Bronchial epithelial cell (primary cell): ENCODE measurements around the gene ZSWIM1. TPM values are rescaled to one million over a fixed set of nuclear protein-coding genes. Genes with fewer than 3 reads are reported as not detected.

Experiments
- DNase-seq: peaks from one replicate; pipeline ENCODE4 v3.0.0-alpha.2; 2010; ENCODE audit warnings: low read depth
- FAIRE-seq: peaks from 2 replicates; lab custom pipeline; 2011; peaks lifted over from hg19 to GRCh38; lab: Jason Lieb, UNC
- H3K27me3 ChIP-seq: 2 replicates; pipeline ENCODE4 v1.5.1; 2011; ENCODE audit warnings: low read length; ENCODE audit not compliant: control insufficient read depth, insufficient read depth
- H3K36me3 ChIP-seq: 2 replicates; pipeline ENCODE4 v1.5.1; 2011; ENCODE audit warnings: low read length; ENCODE audit not compliant: control insufficient read depth, insufficient read depth
- H3K4me3 ChIP-seq: 2 replicates; pipeline ENCODE4 v1.5.1; 2011; ENCODE audit warnings: mild to moderate bottlenecking, low read depth, low read length, control low read depth
- CTCF ChIP-seq: IDR thresholded peaks from 2 replicates; pipeline ENCODE4 v1.5.1; 2011; ENCODE audit warnings: mild to moderate bottlenecking, moderate library complexity, low read length, control low read depth, inconsistent platforms; ENCODE audit not compliant: insufficient read depth, severe bottlenecking
- total RNA-seq: library from RNA; depleted of rRNA; stranded (reverse); fragments of >200 nt; gene quantifications from 2 replicates; pipeline ENCODE4 v1.2.1, GENCODE V29; 2014

Gene ZSWIM1
- total RNA-seq, 1 donor from 2014 or later = 1.3 TPM

- FAIRE-seq = no peak
- Histone ChIP-seq H3K36me3 (no peaks in the 10 kb centered on the region), H3K4me3 (no peak overlapping the region), H3K27me3 (no peaks in the 10 kb centered on the region)
- DNase-seq = no peak
- TF ChIP-seq CTCF = no peak
Measured at GRCh38 chr20:45917790-45918141, 36.7 kb downstream of the ZSWIM1 start.

DNA sequence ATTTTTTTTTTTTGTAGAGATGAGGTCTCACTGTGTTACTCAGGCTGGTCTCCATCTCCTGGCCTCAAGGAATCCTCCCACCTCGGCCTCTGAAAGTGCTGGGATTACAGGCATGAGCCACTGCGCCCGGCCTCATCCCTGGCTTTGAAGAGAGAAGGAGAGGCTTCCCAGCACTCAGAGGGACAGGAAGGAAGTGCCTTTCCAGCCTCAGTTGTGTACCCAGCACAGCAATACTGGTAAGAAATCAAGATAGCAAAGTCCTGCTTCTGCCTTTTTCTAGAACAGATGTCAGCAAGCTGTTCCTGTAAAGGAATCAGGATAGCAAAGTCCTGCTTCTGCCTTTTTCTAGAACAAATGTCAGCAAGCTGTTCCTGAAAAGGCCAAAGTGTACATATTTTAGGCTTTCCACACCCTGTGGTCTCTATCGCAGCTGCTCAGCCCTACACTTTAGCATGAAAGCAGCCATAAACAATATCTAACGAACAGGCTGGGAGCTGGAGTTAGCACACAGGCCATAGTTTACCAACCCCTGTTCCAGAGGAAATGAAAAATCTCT lies 37.2 kb downstream of the ZSWIM1 start:
- FAIRE-seq (no peak), DNase-seq (no peak)
- Histone ChIP-seq H3K27me3 (no peaks in the 10 kb centered on the region), H3K4me3 (no peak overlapping the region), H3K36me3 (no peaks in the 10 kb centered on the region)
- TF ChIP-seq CTCF = no peak

- Histone ChIP-seq H3K27me3 (no peaks in the 10 kb centered on the region), H3K4me3 (no peak overlapping the region), H3K36me3 (no peaks in the 10 kb centered on the region)
- TF ChIP-seq CTCF = no peak
- no peak for DNase-seq
- no peak for FAIRE-seq
Measured at GRCh38 chr20:45918779-45919537, 37.9 kb downstream of the ZSWIM1 start.

GRCh38 chr20:45919542-45920399 lies 38.7 kb downstream of the ZSWIM1 start:
- FAIRE-seq (no peak), DNase-seq (no peak)
- no peak for TF ChIP-seq CTCF
- H3K36me3 ChIP-seq = no peaks in the 10 kb centered on the region
- H3K27me3 ChIP-seq = no peaks in the 10 kb centered on the region
- no peak overlapping the region for H3K4me3 ChIP-seq

DNA sequence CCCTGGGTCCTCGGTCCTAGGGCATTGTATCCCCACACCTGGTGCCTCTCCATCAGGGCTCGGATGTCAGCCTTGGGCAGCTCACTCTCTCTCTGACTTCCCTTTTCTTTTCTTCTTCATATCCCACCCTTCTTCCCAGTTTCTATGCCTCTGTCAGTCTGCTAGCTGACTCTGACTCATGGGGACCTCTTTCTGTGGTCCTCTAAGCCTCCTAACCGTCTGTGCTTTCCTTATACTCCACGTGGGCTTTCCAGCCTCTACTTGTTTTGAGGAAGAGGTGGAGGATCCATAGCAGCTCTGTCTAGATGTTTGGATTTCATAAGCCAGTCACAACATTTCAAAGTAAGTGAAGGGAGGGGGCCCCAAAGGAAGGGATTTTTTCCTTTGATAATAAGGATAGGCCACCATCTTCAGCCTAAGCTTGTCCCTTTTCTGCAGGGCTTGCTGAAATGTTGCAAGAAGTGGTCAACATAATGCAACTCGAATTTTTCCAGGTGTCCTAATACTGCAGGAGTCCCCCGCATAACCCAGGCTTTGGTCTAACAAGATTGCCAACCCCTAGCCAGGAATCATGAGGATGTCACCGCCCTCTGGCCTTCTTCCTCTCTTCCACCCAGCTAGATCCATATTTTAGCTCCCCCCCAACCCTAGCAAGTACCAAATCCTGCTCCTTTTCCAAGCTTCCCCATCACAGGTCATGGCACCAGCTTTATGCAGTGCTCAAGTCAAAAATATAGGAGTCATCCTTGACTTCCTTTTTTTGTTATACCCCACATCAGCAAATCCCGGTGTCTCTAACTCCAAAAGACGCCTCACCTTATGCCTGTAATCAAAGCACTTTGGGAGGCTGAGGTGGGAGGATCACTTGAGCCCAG lies 39.7 kb downstream of the ZSWIM1 start:
- DNase-seq (no peak), FAIRE-seq (no peak)
- no peaks in the 10 kb centered on the region for H3K27me3 ChIP-seq
- H3K4me3 ChIP-seq = no peak overlapping the region
- TF ChIP-seq CTCF = no peak
- no peaks in the 10 kb centered on the region for H3K36me3 ChIP-seq
